DOHH2 (cell line): ENCODE measurements around the gene LUZP1.

Experiments used
- CTCF ChIP-seq: fragments of 200-600 bp; sonication (generic); IDR thresholded peaks from one replicate; pipeline ENCODE4 v1.5.1; 2014; ENCODE audit warnings: antibody characterized with exemption, mild to moderate bottlenecking, low read depth, low read length; ENCODE audit not compliant: poor library complexity, severe bottlenecking
- EZH2phosphoT487 ChIP-seq: fragments of 200-600 bp; sonication (generic); IDR thresholded peaks from 2 replicates; pipeline ENCODE4 v1.6.1; 2017; ENCODE audit warnings: borderline replicate concordance, mild to moderate bottlenecking, antibody characterized with exemption, low read length, moderate library complexity, mixed read lengths

GRCh38 chr1:23062271-23062670, 106.4 kb downstream of the LUZP1 start:
- TF ChIP-seq CTCF = no peak
- no peak for TF ChIP-seq EZH2phosphoT487
